Measurements from ENCODE around the gene NEIL1.

NEIL1 gene

DNA sequence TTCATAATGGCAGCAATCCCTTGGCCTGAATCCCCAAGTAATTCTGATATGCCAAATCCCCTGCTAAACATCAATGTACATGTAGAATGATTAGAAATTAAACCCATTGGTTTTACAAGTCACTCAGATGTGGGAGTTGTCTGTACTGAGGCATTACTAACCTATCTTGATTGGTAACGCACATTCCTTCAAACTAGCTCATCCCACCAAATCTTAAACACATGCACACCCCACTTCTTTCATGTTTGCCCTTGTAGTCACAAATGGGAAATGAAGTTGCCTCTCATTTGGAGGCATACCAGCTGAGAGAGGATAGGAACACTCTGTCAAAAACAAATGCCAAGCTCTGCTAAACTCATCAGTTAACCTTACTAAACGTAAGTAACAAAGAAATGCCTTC is 50.7 kb downstream of the NEIL1 start:
- no peak for DNase-seq

DNA sequence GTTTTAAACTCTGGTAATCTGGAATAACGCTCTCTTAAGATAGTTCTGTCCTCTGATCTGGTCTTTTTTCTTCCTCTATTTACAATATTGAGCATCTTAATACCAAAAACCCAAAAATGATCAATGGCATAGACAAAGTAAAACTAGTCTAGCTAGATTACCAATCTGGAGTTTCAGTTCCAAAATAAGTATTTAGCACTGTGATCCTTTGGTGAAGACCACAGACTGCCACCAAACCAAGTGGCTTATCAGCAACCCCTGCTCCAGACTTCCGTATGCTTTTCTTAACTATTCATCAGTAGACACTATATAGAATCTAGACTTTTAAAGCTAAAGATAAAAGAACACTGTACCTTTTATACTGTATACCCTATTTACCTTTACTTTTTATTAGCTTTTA is 57.1 kb downstream of the NEIL1 start:
- DNase-seq = no peak

Measured in NCI-H1930 (cell line).